HCT116 (cell line): Measurements from ENCODE around the gene CREB3L1. TPM values are rescaled to one million over a fixed set of nuclear protein-coding genes. Genes with fewer than 3 reads are reported as not detected.

Experiments used
- ATAC-seq: fragments of 200-7000 bp; cut with Tn5 transposase; 2 replicates; pipeline ENCODE4 v1.9.1; 2020; ENCODE audit warnings: mild to moderate bottlenecking, moderate library complexity
- BruUV-seq: library from RNA; stranded (reverse); fragments of 400-500 nt; replicated peaks from 2 replicates; lab custom pipeline; 2021; lab: Mats Ljungman, UMichigan
- CTCF ChIA-PET: fragments of 300-600 bp; sonication (Branson Sonifier 250); formaldehyde crosslinking; loops from one replicate; lab custom pipeline; 2021; ENCODE audit warnings: antibody characterized with exemption; lab: Charles Lee
- POLR2A ChIA-PET: fragments of 300-600, 350-600 bp; sonication (Branson Sonifier 250); formaldehyde crosslinking; loops from one replicate; lab custom pipeline; 2021; ENCODE audit warnings: antibody characterized with exemption; lab: Charles Lee
- RAD21 ChIA-PET, 2 experiments: fragments of 300-600 bp; sonication (Branson Sonifier 250); formaldehyde crosslinking; loops; one replicate each; lab custom pipeline; 2023; ENCODE audit warnings: low total read pairs in 2 of 2; ENCODE audit not compliant: uncharacterized antibody in 2 of 2, unreplicated experiment in 2 of 2, low non-redundant PET in 1 of 2; lab: Charles Lee
- DNase-seq: peaks from one replicate; pipeline ENCODE4 v3.0.0-alpha.2; 2010; ENCODE audit warnings: low read depth, low spot score
- H2AFZ ChIP-seq: fragments of 200-600 bp; shearing (Covaris generic), sonication (generic); 2 replicates; pipeline ENCODE4 v1.6.1; 2017; ENCODE audit warnings: low read depth, mixed run types, mixed read lengths, antibody characterized with exemption, low read length; ENCODE audit not compliant: poor library complexity, severe bottlenecking
- H3K27ac ChIP-seq: 2 replicates; pipeline ENCODE4 v1.5.1; 2012; ENCODE audit warnings: low read depth, low read length
- H3K27me3 ChIP-seq: fragments of 200-600 bp; sonication (generic); 2 replicates; pipeline ENCODE4 v1.6.1; 2016; ENCODE audit warnings: mixed run types, low read length, mixed read lengths; ENCODE audit not compliant: insufficient read depth
- H3K36me3 ChIP-seq, 2 experiments: fragments of 200-500 bp in 1 of 2; fragments of 200-600 bp in 1 of 2; sonication (Bioruptor generic) in 1 of 2; sonication (generic) in 1 of 2; 2 replicates each; pipeline versions ENCODE4 v1.5.1 to v1.6.1; 2014 to 2016; ENCODE audit warnings: low read length in 2 of 2, inconsistent platforms in 1 of 2, mixed read lengths in 1 of 2, mixed run types in 1 of 2; ENCODE audit not compliant: insufficient read depth in 2 of 2, control insufficient read depth in 1 of 2
- H3K4me1 ChIP-seq, 2 experiments: fragments of 200-600 bp in 1 of 2; sonication (generic) in 1 of 2; 2 replicates each; pipeline versions ENCODE4 v1.5.1 to v1.6.1; 2012 to 2017; ENCODE audit warnings: low read length in 2 of 2, inconsistent platforms in 1 of 2, mild to moderate bottlenecking in 1 of 2, mixed read lengths in 1 of 2, mixed run types in 1 of 2, moderate library complexity in 1 of 2; ENCODE audit not compliant: insufficient read depth in 2 of 2, control insufficient read depth in 1 of 2
- H3K4me2 ChIP-seq: fragments of 200-600 bp; sonication (generic); 2 replicates; pipeline ENCODE4 v1.6.1; 2017; ENCODE audit warnings: mixed run types, low read length, mixed read lengths
- H3K4me3 ChIP-seq, 2 experiments: fragments of 200-600 bp in 1 of 2; sonication (generic) in 1 of 2; replicated peaks in 1 of 2; 2 replicates each; pipeline ENCODE4 v1.5.1; 2011 to 2016; ENCODE audit warnings: low read length in 2 of 2, control low read depth in 1 of 2, low read depth in 1 of 2, mild to moderate bottlenecking in 1 of 2, mixed read lengths in 1 of 2, mixed run types in 1 of 2
- H3K79me2 ChIP-seq: fragments of 200-600 bp; sonication (generic); 2 replicates; pipeline ENCODE4 v1.6.1; 2017; ENCODE audit warnings: mild to moderate bottlenecking, mixed run types, low read length, moderate library complexity, mixed read lengths; ENCODE audit not compliant: insufficient read depth
- H3K9ac ChIP-seq: fragments of 200-600 bp; sonication (generic); 2 replicates; pipeline ENCODE4 v1.6.1; 2016; ENCODE audit warnings: low read length, mixed read lengths
- H3K9me2 ChIP-seq: fragments of 200-600 bp; sonication (generic), shearing (Covaris generic); 2 replicates; pipeline ENCODE4 v1.6.1; 2017; ENCODE audit warnings: mixed run types, mild to moderate bottlenecking, moderate library complexity; ENCODE audit not compliant: insufficient read depth
- H3K9me3 ChIP-seq, 2 experiments: fragments of 200-500 bp in 1 of 2; fragments of 200-600 bp in 1 of 2; sonication (Bioruptor generic) in 1 of 2; sonication (generic) in 1 of 2; 2 replicates each; pipeline ENCODE4 v1.6.1; 2014 to 2017; ENCODE audit warnings: low read length in 2 of 2, mixed read lengths in 2 of 2, inconsistent platforms in 1 of 2, low read depth in 1 of 2, mild to moderate bottlenecking in 1 of 2, mixed run types in 1 of 2, moderate library complexity in 1 of 2; ENCODE audit not compliant: control insufficient read depth in 1 of 2, insufficient read depth in 1 of 2
- H4K20me1 ChIP-seq: fragments of 200-600 bp; sonication (generic), shearing (Covaris generic); 2 replicates; pipeline ENCODE4 v1.6.1; 2017; ENCODE audit warnings: mixed run types, mild to moderate bottlenecking, moderate library complexity; ENCODE audit not compliant: insufficient read depth
- CBX3 ChIP-seq: IDR thresholded peaks from 2 replicates; pipeline ENCODE4 v1.6.1; 2012; ENCODE audit warnings: low read depth
- CEBPB ChIP-seq: IDR thresholded peaks from 2 replicates; pipeline ENCODE4 v1.6.1; 2012; ENCODE audit warnings: low read depth
- ELF1 ChIP-seq: IDR thresholded peaks from 2 replicates; pipeline ENCODE4 v1.6.1; 2012; ENCODE audit warnings: low read depth, borderline replicate concordance
- EZH2phosphoT487 ChIP-seq: fragments of 200-600 bp; IDR thresholded peaks from 2 replicates; pipeline ENCODE4 v1.6.1; 2018; ENCODE audit warnings: antibody characterized with exemption, borderline replicate concordance
- FOSL1 ChIP-seq: IDR thresholded peaks from 2 replicates; pipeline ENCODE4 v1.6.1; 2012; ENCODE audit warnings: low read depth
- POLR2A ChIP-seq: IDR thresholded peaks from 2 replicates; pipeline ENCODE4 v1.7.0; 2011; ENCODE audit warnings: borderline replicate concordance; ENCODE audit not compliant: insufficient read depth, insufficient read length; ENCODE audit errors: extremely low read depth
- POLR2AphosphoS5 ChIP-seq: IDR thresholded peaks from 2 replicates; pipeline ENCODE4 v1.6.1; 2011; ENCODE audit warnings: mild to moderate bottlenecking, low read depth, low read length, moderate library complexity
- SIN3A ChIP-seq: IDR thresholded peaks from 2 replicates; pipeline ENCODE4 v1.6.1; 2012; ENCODE audit warnings: low read depth
- SRF ChIP-seq: IDR thresholded peaks from 2 replicates; pipeline ENCODE4 v1.6.1; 2012; ENCODE audit warnings: low read depth
- TCF7L2 ChIP-seq: IDR thresholded peaks from 2 replicates; pipeline ENCODE4 v1.7.0; 2011; ENCODE audit warnings: borderline replicate concordance, inconsistent platforms; ENCODE audit not compliant: insufficient read depth, insufficient read length; ENCODE audit errors: extremely low read depth
- YY1 ChIP-seq: IDR thresholded peaks from 2 replicates; pipeline ENCODE4 v1.6.1; 2011; ENCODE audit warnings: low read length, low read depth, moderate library complexity, mild to moderate bottlenecking; ENCODE audit not compliant: insufficient replicate concordance; ENCODE audit errors: extremely low read depth
- ZBTB33 ChIP-seq: IDR thresholded peaks from 2 replicates; pipeline ENCODE4 v1.6.1; 2011; ENCODE audit warnings: mild to moderate bottlenecking, low read length, moderate library complexity; ENCODE audit not compliant: insufficient replicate concordance; ENCODE audit errors: extremely low read depth
- ZFX ChIP-seq: fragments of 450-650 bp; IDR thresholded peaks from 2 replicates; pipeline ENCODE4 v1.6.1; 2017
- ZNF274 ChIP-seq: fragments of 200-500 bp; sonication (Bioruptor generic); IDR thresholded peaks from 2 replicates; pipeline ENCODE4 v1.6.1; 2014; ENCODE audit warnings: mild to moderate bottlenecking, low read depth, low read length, inconsistent platforms
- intact Hi-C: fragments of 100-400 bp; cut with micrococcal nuclease; formaldehyde crosslinking; loops from 2 replicates; pipeline ENCODE4 v1.10.0; 2022
- total RNA-seq: library from RNA; stranded (reverse); gene quantifications from one replicate; pipeline ENCODE4 v1.2.1, GENCODE V29; 2021; ENCODE audit not compliant: unreplicated experiment
- TF ChIP-seq, protein P1 (sequence below): IDR thresholded peaks from 2 replicates; pipeline ENCODE4 v1.6.1; 2012; ENCODE audit warnings: low read depth
- TF ChIP-seq, protein P2 (sequence below), 3 experiments: fragments of 200-600 bp in 1 of 3; sonication (generic) in 1 of 3; IDR thresholded peaks in 2 of 3; conservative IDR thresholded peaks in 1 of 3; 2 replicates each; pipeline ENCODE4 v1.5.1; 2012 to 2017; ENCODE audit warnings: low read depth in 2 of 3, low read length in 2 of 3, antibody characterized with exemption in 1 of 3, borderline replicate concordance in 1 of 3, control low read depth in 1 of 3, mild to moderate bottlenecking in 1 of 3, mixed read lengths in 1 of 3, mixed run types in 1 of 3, moderate library complexity in 1 of 3; ENCODE audit not compliant: insufficient read depth in 1 of 3
- TF ChIP-seq, protein P3 (sequence below): IDR thresholded peaks from 2 replicates; pipeline ENCODE4 v1.6.1; 2012

Gene CREB3L1
- total RNA-seq, 1 experiment from 2014 or later = 0.37 TPM

DNA sequence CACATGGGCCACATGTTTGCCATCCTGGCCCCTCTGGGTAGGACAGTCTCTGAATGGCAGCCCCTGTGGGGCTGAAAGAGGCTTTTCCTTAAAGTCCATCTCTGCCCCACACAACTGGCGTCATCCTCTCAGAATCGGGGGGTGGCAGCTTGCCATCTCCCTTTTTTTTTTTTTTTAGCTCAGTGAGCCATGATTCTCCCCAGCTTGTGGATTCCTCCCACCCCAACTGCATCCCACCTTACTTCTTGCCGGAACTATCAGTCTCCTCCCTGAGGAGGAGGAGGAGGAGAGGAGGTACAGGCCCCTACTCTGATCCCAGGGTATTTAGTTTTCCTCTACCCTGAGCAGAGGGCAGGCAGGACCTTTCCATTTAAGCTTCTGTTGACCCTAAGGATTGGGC is 73.2 kb downstream of the CREB3L1 start (continued):
- TF ChIP-seq TCF7L2 = no peak
- TF ChIP-seq FOSL1 = no peak
- TF ChIP-seq CBX3 = no peak
- TF ChIP-seq ZFX = no peak
- no peak for TF ChIP-seq EZH2phosphoT487

DNA sequence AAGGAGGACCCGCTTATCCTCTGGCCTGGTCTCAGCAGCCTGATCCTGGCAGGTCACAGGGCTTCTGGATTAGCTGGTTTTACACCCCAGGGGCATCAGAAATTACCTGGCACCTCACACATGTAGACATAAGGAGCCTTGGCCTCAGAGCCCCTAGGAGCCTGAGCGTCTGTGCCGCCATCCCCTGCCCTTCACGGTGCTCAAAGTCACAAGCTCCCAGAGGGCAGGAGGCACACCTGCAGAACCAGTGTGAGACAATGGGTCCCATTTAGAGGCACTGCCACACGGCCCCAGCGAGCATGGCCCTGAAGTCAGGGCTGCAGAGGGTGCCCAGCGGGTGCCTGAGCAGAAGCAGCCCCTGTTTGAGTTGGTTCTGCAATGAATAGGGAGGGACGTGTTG is 73.7 kb downstream of the CREB3L1 start:
- no peaks in the 10 kb centered on the region for H3K9me2 ChIP-seq
- no peak overlapping the region for H3K4me3 ChIP-seq
- TF ChIP-seq, protein P1, sequence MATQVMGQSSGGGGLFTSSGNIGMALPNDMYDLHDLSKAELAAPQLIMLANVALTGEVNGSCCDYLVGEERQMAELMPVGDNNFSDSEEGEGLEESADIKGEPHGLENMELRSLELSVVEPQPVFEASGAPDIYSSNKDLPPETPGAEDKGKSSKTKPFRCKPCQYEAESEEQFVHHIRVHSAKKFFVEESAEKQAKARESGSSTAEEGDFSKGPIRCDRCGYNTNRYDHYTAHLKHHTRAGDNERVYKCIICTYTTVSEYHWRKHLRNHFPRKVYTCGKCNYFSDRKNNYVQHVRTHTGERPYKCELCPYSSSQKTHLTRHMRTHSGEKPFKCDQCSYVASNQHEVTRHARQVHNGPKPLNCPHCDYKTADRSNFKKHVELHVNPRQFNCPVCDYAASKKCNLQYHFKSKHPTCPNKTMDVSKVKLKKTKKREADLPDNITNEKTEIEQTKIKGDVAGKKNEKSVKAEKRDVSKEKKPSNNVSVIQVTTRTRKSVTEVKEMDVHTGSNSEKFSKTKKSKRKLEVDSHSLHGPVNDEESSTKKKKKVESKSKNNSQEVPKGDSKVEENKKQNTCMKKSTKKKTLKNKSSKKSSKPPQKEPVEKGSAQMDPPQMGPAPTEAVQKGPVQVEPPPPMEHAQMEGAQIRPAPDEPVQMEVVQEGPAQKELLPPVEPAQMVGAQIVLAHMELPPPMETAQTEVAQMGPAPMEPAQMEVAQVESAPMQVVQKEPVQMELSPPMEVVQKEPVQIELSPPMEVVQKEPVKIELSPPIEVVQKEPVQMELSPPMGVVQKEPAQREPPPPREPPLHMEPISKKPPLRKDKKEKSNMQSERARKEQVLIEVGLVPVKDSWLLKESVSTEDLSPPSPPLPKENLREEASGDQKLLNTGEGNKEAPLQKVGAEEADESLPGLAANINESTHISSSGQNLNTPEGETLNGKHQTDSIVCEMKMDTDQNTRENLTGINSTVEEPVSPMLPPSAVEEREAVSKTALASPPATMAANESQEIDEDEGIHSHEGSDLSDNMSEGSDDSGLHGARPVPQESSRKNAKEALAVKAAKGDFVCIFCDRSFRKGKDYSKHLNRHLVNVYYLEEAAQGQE = no peak
- no peak for TF ChIP-seq POLR2A
- TF ChIP-seq ZNF274 = no peak
- TF ChIP-seq CEBPB = no peak
- no peak for TF ChIP-seq YY1
- TF ChIP-seq ZBTB33 = no peak
- no peak for TF ChIP-seq ELF1
- no peak for TF ChIP-seq SIN3A
- TF ChIP-seq TCF7L2 = no peak
- no peak for TF ChIP-seq EZH2phosphoT487
- no peak for TF ChIP-seq SRF
- TF ChIP-seq, protein P2, sequence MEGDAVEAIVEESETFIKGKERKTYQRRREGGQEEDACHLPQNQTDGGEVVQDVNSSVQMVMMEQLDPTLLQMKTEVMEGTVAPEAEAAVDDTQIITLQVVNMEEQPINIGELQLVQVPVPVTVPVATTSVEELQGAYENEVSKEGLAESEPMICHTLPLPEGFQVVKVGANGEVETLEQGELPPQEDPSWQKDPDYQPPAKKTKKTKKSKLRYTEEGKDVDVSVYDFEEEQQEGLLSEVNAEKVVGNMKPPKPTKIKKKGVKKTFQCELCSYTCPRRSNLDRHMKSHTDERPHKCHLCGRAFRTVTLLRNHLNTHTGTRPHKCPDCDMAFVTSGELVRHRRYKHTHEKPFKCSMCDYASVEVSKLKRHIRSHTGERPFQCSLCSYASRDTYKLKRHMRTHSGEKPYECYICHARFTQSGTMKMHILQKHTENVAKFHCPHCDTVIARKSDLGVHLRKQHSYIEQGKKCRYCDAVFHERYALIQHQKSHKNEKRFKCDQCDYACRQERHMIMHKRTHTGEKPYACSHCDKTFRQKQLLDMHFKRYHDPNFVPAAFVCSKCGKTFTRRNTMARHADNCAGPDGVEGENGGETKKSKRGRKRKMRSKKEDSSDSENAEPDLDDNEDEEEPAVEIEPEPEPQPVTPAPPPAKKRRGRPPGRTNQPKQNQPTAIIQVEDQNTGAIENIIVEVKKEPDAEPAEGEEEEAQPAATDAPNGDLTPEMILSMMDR (IDR thresholded peaks at IDR 0.05 in 2 of 3, conservative IDR thresholded peaks at IDR 0.05 in 1 of 3; ENCODE audit: borderline replicate concordance in 1 of 3, insufficient read depth in 1 of 3, low read depth in 2 of 3, low read length in 2 of 3) = no peak
- no peak for TF ChIP-seq POLR2AphosphoS5
- TF ChIP-seq, protein P3, sequence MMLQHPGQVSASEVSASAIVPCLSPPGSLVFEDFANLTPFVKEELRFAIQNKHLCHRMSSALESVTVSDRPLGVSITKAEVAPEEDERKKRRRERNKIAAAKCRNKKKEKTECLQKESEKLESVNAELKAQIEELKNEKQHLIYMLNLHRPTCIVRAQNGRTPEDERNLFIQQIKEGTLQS = no peak
- H3K27ac ChIP-seq = no peak overlapping the region
- no TSS peak for BruUV-seq
- no peaks in the 10 kb centered on the region for H3K9me3 ChIP-seq
- H3K27me3 ChIP-seq = no peaks in the 10 kb centered on the region
- CTCF ChIA-PET = interaction anchor here (1.0 to 2.2 kb wide), 4 partner anchors 9 to 41 kb away, joined by 3 to 5 read pairs (median 3); partner anchors contain the start of gene CHRM4
- intact Hi-C loops = no loop called here
- H3K36me3 ChIP-seq = 0 out of 4 replicates have a peak, but pooled peaks cover 0 to 2% of the 10 kb centered on the region in 2 experiments
- ATAC-seq (no peak), DNase-seq (no peak)
- peaks cover 75% of the 10 kb centered on the region for H3K79me2 ChIP-seq
- H2AFZ ChIP-seq = no peak overlapping the region
- H4K20me1 ChIP-seq = peaks cover 7% of the 10 kb centered on the region; the same call in 1 of the 2 replicates
- POLR2A ChIA-PET = no interaction called here
- H3K4me2 ChIP-seq = no peak overlapping the region
- no peak overlapping the region for H3K9ac ChIP-seq
- RAD21 ChIA-PET = no interaction called here
- H3K4me1 ChIP-seq = peaks cover 14 to 35% of the 10 kb centered on the region in 2 experiments; a peak in 3 of 4 replicates
